GM12801 (cell line): ENCODE data around the gene HOXC10.

Experiments
- TF ChIP-seq, protein P1 (sequence below): IDR thresholded peaks from one replicate; pipeline ENCODE4 v1.5.1; 2011; ENCODE audit warnings: control low read depth; ENCODE audit not compliant: insufficient read length; ENCODE audit errors: extremely low read depth

The HOXC10 gene

DNA sequence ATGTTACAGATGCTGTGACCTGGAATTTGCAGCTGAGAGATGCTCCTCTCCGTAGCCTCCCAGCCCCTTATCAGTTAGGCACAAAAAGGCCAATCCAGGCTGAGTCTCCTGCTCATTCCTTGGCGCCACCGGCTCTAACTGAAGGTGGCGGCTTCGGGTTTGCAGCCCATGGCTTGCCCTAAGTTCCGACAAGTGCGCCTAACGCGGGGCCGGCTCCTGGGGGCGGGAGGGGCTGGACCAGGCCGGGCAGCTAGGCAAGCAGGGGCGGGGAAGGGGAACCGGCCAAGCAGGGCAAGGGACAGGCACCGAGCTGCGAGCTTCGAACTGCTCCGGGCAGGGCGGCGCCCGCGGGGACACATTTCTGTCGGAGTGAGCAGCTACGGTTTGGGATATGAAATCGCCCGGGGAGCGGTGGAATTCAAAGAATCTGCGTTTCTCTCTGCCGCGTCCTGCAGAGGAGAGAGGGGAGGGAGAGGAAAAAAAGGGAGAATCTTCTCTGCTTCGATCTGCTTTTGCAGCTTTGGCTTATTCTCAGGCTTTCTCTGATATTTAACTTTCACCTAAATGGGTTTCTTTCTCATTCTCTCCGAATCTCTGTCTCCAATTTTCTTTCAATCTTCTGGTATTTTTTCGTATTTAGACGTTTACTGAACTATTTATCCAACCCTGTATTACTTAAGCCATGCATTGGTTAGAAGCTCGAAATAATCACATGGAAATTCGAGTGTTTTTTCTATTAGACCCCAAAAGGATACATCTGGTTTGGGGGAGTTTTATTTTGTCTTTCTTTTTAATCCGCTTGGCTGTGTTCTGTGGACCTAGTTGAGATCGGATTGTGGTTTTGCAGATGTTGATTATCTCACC is 31.8 kb upstream of the HOXC10 start:
- TF ChIP-seq, protein P1, sequence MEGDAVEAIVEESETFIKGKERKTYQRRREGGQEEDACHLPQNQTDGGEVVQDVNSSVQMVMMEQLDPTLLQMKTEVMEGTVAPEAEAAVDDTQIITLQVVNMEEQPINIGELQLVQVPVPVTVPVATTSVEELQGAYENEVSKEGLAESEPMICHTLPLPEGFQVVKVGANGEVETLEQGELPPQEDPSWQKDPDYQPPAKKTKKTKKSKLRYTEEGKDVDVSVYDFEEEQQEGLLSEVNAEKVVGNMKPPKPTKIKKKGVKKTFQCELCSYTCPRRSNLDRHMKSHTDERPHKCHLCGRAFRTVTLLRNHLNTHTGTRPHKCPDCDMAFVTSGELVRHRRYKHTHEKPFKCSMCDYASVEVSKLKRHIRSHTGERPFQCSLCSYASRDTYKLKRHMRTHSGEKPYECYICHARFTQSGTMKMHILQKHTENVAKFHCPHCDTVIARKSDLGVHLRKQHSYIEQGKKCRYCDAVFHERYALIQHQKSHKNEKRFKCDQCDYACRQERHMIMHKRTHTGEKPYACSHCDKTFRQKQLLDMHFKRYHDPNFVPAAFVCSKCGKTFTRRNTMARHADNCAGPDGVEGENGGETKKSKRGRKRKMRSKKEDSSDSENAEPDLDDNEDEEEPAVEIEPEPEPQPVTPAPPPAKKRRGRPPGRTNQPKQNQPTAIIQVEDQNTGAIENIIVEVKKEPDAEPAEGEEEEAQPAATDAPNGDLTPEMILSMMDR, result no peak

DNA sequence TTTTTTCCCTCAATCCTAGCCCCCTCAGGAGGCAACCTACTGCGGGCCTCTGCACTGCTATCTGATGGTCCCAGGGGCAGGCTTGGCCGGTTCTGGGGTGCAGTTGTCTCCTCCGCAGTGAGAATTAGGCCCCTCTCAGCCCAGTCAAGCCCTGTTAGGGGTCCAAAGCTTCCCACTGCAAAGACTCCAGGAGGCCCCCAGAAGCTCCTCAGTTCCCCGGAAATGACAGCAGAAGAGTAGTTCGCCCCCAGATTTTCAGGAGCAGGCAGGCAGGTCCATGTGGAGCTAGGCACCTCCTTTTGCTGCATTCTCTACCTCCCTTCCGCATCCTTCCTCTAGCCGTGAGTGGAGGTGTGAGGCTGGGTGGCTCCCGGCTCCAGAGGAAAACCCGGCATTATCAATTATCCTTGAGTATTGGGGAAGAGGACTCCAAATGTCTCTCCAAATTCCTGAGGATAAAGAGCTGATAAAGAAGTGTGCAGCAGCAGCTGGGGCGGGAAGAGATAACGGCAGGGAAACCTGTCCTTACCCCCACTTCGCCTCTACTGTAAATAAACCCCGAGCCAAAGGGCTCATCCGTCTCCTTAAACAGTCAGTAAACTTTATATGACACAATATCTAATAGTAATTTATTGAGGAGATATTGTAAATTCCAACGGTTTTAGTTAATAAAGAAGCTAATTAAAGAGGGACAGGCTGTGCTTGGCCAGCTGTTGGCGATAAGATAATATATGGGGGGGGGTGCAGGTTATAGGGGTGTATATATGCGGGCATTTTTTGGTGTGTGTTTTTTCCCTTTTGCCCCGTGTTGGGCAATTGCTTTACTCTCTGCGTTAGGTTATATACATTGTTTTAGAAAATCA is 30.9 kb upstream of the HOXC10 start:
- TF ChIP-seq, protein P1, result no peak

DNA sequence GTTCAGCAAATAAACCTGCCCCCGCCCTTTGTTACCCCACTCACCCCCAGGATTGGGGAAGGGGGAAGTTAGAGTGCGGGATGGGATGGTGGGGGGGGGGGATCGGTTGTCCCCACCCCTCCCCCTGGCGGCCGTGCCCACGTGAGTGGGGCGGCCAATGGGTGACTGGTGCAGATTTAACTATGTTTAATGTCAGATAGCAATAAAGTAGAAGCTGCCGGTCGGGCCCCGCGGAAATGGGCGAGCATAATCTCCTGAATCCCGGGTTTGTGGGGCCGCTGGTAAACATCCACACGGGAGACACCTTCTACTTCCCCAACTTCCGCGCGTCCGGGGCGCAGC is 30.3 kb upstream of the HOXC10 start, which contains the start of gene HOXC12:
Gene HOXC12, plus strand, starts transcription at position 210 of the 342 bp plus-strand sequence. Its CDS starts 27 bp downstream, at position 237.
- TF ChIP-seq, protein P1, result no peak

DNA sequence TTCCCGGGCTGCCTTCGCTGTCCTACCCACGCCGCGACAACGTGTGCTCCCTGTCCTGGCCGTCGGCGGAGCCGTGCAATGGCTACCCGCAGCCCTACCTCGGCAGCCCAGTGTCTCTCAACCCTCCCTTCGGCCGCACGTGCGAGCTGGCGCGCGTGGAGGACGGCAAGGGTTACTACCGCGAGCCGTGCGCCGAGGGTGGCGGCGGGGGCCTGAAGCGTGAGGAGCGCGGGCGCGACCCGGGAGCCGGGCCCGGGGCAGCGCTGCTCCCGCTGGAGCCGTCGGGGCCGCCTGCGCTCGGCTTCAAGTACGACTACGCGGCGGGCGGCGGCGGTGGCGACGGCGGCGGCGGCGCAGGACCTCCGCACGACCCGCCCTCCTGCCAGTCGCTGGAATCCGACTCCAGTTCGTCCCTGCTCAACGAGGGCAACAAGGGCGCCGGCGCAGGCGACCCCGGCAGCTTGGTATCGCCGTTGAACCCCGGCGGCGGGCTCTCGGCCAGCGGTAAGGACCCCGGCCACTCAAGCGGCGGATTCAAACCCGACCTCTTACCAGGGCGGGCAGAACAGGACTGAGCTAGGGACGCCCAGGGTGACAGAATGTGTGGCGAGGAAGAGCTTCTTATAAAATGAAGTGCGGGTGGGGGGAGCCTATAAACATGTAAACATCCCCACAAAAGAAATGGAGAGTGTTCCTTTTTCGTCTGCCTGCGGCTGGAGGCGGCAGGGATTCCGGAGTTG is 29.7 kb upstream of the HOXC10 start:
- TF ChIP-seq, protein P1, result no peak

DNA sequence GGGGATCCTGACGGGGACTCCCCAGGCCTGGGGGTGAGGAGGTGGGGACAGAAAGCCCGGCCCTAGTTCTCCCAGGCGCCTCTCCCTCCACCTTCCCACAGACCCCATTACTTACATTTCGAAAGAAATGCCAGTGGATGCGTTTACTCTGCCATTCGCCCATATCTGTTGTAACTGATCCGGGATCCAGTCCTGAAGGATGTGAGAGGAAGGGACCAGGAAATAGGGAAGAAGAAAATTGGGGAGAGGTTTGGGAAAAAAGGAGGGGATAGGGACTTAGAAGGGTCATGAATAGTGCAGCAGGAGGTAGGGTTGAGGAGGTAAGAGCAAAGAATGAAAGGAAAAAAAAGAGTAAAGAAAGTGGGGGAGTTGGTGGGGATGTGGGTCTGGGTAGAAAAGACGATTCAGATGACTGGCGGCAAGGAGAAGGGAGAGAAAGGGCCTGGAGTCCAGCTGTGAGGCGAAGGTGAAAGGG is 29.1 kb upstream of the HOXC10 start:
- TF ChIP-seq, protein P1, result no peak

DNA sequence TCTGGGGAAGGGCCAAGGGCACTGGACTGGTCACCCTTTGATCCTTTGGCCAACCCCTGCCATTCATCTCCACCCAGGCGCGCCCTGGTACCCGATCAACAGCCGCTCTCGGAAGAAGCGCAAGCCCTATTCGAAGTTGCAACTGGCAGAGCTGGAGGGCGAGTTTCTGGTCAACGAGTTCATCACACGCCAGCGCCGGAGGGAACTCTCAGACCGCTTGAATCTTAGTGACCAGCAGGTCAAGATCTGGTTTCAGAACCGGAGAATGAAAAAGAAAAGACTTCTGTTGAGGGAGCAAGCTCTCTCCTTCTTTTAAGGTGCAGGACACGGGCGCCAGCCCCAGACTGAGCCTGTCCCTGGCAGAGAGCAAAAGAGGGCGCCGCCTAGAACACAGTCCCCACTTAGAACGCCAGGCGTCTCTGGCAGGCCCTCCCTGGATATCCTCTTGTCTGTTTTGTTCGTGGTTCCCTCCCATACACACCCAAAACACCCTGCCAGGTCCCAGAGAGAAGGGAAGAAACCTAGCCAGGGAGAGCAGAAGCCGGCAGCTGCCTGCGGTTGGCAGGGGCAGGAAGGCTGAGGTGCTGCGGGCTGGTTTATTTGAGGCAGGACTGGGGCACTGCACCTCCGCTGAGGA is 28.6 kb upstream of the HOXC10 start:
- TF ChIP-seq, protein P1, result no peak
